VCaP (cell line): ENCODE data around the gene KIAA1958.

Experiments
- H3K27ac ChIP-seq: fragments of 450-650 bp; 2 replicates; pipeline ENCODE4 v1.5.1; 2017
- CTCF ChIP-seq: fragments of 450-650 bp; conservative IDR thresholded peaks from 2 replicates; pipeline ENCODE4 v1.5.1; 2017; ENCODE audit warnings: mild to moderate bottlenecking, moderate library complexity

KIAA1958 gene

GRCh38 chr9:112699230-112699629 lies 212.6 kb downstream of the KIAA1958 start:
- H3K27ac ChIP-seq: no peak overlapping the region
- TF ChIP-seq CTCF: no peak

- no peak for TF ChIP-seq CTCF
- no peak overlapping the region for H3K27ac ChIP-seq
Measured at GRCh38 chr9:112700085-112700484, 213.5 kb downstream of the KIAA1958 start.

- no peak overlapping the region for H3K27ac ChIP-seq
- TF ChIP-seq CTCF: no peak
Measured at GRCh38 chr9:112703304-112703703, 216.7 kb downstream of the KIAA1958 start.

- peak overlapping the region; percentile 2 for H3K27ac ChIP-seq
- TF ChIP-seq CTCF: peak; percentile 85
Measured at GRCh38 chr9:112705768-112706427, 219.3 kb downstream of the KIAA1958 start.

- no peak overlapping the region for H3K27ac ChIP-seq
- peak; percentile 91 for TF ChIP-seq CTCF
Measured at GRCh38 chr9:112711050-112711689, 224.5 kb downstream of the KIAA1958 start.

- TF ChIP-seq CTCF: no peak
- H3K27ac ChIP-seq: no peak overlapping the region; the same call in 1 of the 2 replicates
Measured at GRCh38 chr9:112712678-112713077, 226.1 kb downstream of the KIAA1958 start.

GRCh38 chr9:112717661-112718331 lies 231.2 kb downstream of the KIAA1958 start, which contains the start of gene INIP:
Gene INIP (minus strand): TSS chr9:112718117. CDS start chr9:112716485, 1,632 bp downstream.
- no peak for TF ChIP-seq CTCF

More at GRCh38 chr9:112717661-112718331, 231.2 kb downstream of the KIAA1958 start, which contains the start of gene INIP:
- peak within 1 kb of the TSS; percentile 81 for H3K27ac ChIP-seq
